GM23338 (cell line): ENCODE results near the gene UGCG. TPM values are rescaled to one million over a fixed set of nuclear protein-coding genes. Genes with fewer than 3 reads are reported as not detected.
A peak's percentile ranks its signal among the peaks of the same experiment; 100 is the strongest.

Experiments used
- ATAC-seq: fragments of 200-7000 bp; cut with Tn5 transposase; 3 replicates; pipeline ENCODE4 v1.9.1; 2020
- DNase-seq: peaks from one replicate; pipeline ENCODE4 v3.0.0-alpha.2; 2015; ENCODE audit warnings: low spot score
- H2AFZ ChIP-seq: fragments of 200-600 bp; sonication (generic); 2 replicates; pipeline ENCODE4 v1.8.0; 2016; ENCODE audit warnings: antibody characterized with exemption, mild to moderate bottlenecking, moderate library complexity
- H3F3A ChIP-seq: fragments of 200-600 bp; sonication (generic); replicated peaks from 2 replicates; pipeline ENCODE4 v1.8.0; 2017; ENCODE audit warnings: antibody characterized with exemption, mixed run types, low read depth
- H3K27ac ChIP-seq: fragments of 200-600 bp; sonication (generic); 2 replicates; pipeline ENCODE4 v1.6.1; 2016; ENCODE audit warnings: low read depth
- H3K27me3 ChIP-seq: fragments of 200-600 bp; sonication (generic); 2 replicates; pipeline ENCODE4 v1.8.0; 2016; ENCODE audit warnings: mild to moderate bottlenecking, mixed run types, moderate library complexity; ENCODE audit not compliant: insufficient read depth
- H3K36me3 ChIP-seq: fragments of 200-600 bp; sonication (generic); 2 replicates; pipeline ENCODE4 v1.8.0; 2016; ENCODE audit warnings: mild to moderate bottlenecking; ENCODE audit not compliant: insufficient read depth
- H3K4me1 ChIP-seq: fragments of 200-600 bp; sonication (generic); 2 replicates; pipeline ENCODE4 v1.8.0; 2016; ENCODE audit warnings: mild to moderate bottlenecking, moderate library complexity; ENCODE audit not compliant: insufficient read depth
- H3K4me2 ChIP-seq: fragments of 200-600 bp; sonication (generic); 2 replicates; pipeline ENCODE4 v1.7.1; 2017; ENCODE audit warnings: mixed run types
- H3K4me3 ChIP-seq: fragments of 200-600 bp; sonication (generic); 2 replicates; pipeline ENCODE4 v1.6.1; 2016; ENCODE audit warnings: mixed run types
- H3K79me2 ChIP-seq: fragments of 200-600 bp; sonication (generic); replicated peaks from 2 replicates; pipeline ENCODE4 v1.8.0; 2017; ENCODE audit warnings: mild to moderate bottlenecking; ENCODE audit not compliant: insufficient read depth
- H3K9me2 ChIP-seq: fragments of 200-600 bp; sonication (generic); 2 replicates; pipeline ENCODE4 v1.8.0; 2017; ENCODE audit not compliant: insufficient read depth
- H4K20me1 ChIP-seq: fragments of 200-600 bp; sonication (generic); replicated peaks from 2 replicates; pipeline ENCODE4 v1.8.0; 2017; ENCODE audit warnings: mild to moderate bottlenecking; ENCODE audit not compliant: insufficient read depth
- H3K27ac Mint-ChIP-seq: 2 replicates; pipeline ENCODE4 v1.8.0; 2020; ENCODE audit warnings: inconsistent platforms, mild to moderate bottlenecking, moderate library complexity, mixed read lengths
- H3K27me3 Mint-ChIP-seq: 3 replicates; pipeline ENCODE4 v1.8.0; 2022; ENCODE audit warnings: low read depth, mild to moderate bottlenecking, moderate library complexity, mixed read lengths, inconsistent platforms; ENCODE audit not compliant: insufficient read depth, poor library complexity
- H3K36me3 Mint-ChIP-seq: 3 replicates; pipeline ENCODE4 v1.8.0; 2021; ENCODE audit warnings: low read depth, mild to moderate bottlenecking, inconsistent platforms, moderate library complexity, mixed read lengths
- H3K4me1 Mint-ChIP-seq: 3 replicates; pipeline ENCODE4 v1.8.0; 2020; ENCODE audit warnings: mild to moderate bottlenecking, inconsistent platforms, mixed read lengths
- H3K4me3 Mint-ChIP-seq: 3 replicates; pipeline ENCODE4 v1.8.0; 2021; ENCODE audit warnings: moderate library complexity, mild to moderate bottlenecking, inconsistent platforms, mixed read lengths
- H3K9me3 Mint-ChIP-seq: 3 replicates; pipeline ENCODE4 v1.8.0; 2020; ENCODE audit warnings: moderate library complexity, mild to moderate bottlenecking, inconsistent platforms, mixed read lengths
- CREB1 ChIP-seq: fragments of 250-450 bp; sonication (Bioruptor Pico); IDR thresholded peaks from 2 replicates; pipeline ENCODE4 v1.5.0; 2020; ENCODE audit warnings: low read depth, mild to moderate bottlenecking, moderate library complexity
- EZH2 ChIP-seq: fragments of 200-600 bp; sonication (generic); IDR thresholded peaks from one replicate; pipeline ENCODE4 v1.8.0; 2017; ENCODE audit warnings: antibody characterized with exemption, mild to moderate bottlenecking, low read depth; ENCODE audit not compliant: unreplicated experiment
- EZH2phosphoT487 ChIP-seq: fragments of 200-600 bp; sonication (generic); IDR thresholded peaks from one replicate; pipeline ENCODE4 v1.8.1; 2018; ENCODE audit warnings: antibody characterized with exemption; ENCODE audit not compliant: unreplicated experiment
- JUNB ChIP-seq: IDR thresholded peaks from one replicate; pipeline ENCODE4 v1.6.1; 2016; ENCODE audit warnings: antibody characterized with exemption; ENCODE audit not compliant: unreplicated experiment
- POLR2AphosphoS5 ChIP-seq: IDR thresholded peaks from 2 replicates; pipeline ENCODE4 v1.6.1; 2016; ENCODE audit warnings: antibody characterized with exemption, low read depth
- STAT1 ChIP-seq: IDR thresholded peaks from one replicate; pipeline ENCODE4 v1.6.1; 2016; ENCODE audit warnings: antibody characterized with exemption; ENCODE audit not compliant: unreplicated experiment
- ZNF114 ChIP-seq: fragments of 250-450 bp; sonication (Bioruptor Pico); IDR thresholded peaks from 2 replicates; pipeline ENCODE4 v1.5.0; 2020; ENCODE audit warnings: mild to moderate bottlenecking, moderate library complexity
- polyA plus RNA-seq: library from polyadenylated mRNA; unstranded; fragments of >200 nt; fragmentation: Nextera tagmentation; extraction: Ambion mirVana; gene quantifications from 2 replicates; pipeline ENCODE4 v1.2.1, GENCODE V29; 2016
- total RNA-seq: library from RNA; depleted of rRNA; stranded (reverse); fragments of >200 nt; shearing (Covaris generic); gene quantifications from 2 replicates; pipeline ENCODE4 v1.2.3, GENCODE V29; 2014
- TF ChIP-seq, protein P1 (sequence below): fragments of 250-450 bp; sonication (Bioruptor Pico); IDR thresholded peaks from 2 replicates; pipeline ENCODE4 v1.5.0; 2020; ENCODE audit warnings: mild to moderate bottlenecking, moderate library complexity

UGCG gene
- total and polyA plus RNA-seq, 2 experiments from 2014 or later: 30.4 to 44.9 TPM

DNA sequence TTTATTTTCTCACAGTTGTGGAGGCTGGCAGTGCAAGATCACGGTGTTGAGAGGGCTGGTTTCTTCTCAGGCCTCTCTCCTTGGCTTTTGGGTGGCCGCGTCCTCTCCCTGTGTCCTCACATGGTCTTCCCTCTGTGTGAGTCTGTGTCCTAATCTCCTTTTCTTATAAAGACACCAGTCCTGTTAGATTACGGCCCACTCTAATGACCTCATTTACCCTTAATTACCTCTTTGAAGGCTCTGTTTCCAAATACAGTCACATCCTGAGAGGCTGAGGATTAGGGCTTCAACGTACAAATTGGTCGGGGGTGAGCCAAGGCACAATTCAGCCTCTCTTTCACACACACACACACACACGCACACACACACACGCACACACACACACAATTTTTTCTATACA is 73.0 kb downstream of the UGCG start (continued):
- TF ChIP-seq STAT1 (no peak), EZH2 (no peak), POLR2AphosphoS5 (no peak), ZNF114 (CRISPR knock-in tag) (no peak), EZH2phosphoT487 (no peak), JUNB (no peak)

DNA sequence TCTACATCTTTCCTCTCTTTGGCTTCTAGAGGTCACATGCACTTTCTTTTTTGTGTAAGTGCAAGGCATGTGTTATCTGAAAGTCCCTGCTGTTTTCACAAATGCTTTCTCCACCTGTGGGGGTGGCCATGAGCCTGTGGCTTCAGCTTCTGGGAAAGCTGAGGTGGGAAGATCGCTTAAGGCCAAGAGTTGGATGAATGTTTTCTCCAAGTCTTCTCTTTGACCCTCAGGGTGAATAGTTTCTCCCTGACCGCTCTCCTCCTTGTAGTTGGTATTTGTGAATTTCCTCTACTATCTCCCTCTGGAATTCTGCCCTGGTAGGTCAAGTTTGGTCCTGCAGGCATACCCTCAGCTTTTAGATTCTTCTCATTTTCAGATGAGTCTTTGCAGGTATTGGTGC is 74.2 kb downstream of the UGCG start:
- Histone ChIP-seq H3K9me2 (no peaks in the 10 kb centered on the region), H3K4me1 (0 out of 2 replicates have a peak, but pooled peaks cover 4% of the 10 kb centered on the region), H3K4me3 (no peak overlapping the region), H4K20me1 (no peaks in the 10 kb centered on the region), H3F3A (no peaks in the 10 kb centered on the region), H3K36me3 (no peaks in the 10 kb centered on the region), H3K27me3 (no peaks in the 10 kb centered on the region), H3K4me2 (no peak overlapping the region), H3K27ac (no peak overlapping the region), H3K79me2 (no peaks in the 10 kb centered on the region), H2AFZ (peak overlapping the region; percentile 72; the same call in 1 of the 2 replicates)
- DNase-seq (no peak), ATAC-seq (no peak)
- Mint-ChIP-seq H3K36me3 (no peaks in the 10 kb centered on the region), H3K27ac (no peak overlapping the region), H3K4me1 (peaks cover 6% of the 10 kb centered on the region; the same call in 2 of the 3 replicates), H3K4me3 (no peak overlapping the region), H3K27me3 (no peaks in the 10 kb centered on the region), H3K9me3 (no peaks in the 10 kb centered on the region)
- TF ChIP-seq, protein P1, sequence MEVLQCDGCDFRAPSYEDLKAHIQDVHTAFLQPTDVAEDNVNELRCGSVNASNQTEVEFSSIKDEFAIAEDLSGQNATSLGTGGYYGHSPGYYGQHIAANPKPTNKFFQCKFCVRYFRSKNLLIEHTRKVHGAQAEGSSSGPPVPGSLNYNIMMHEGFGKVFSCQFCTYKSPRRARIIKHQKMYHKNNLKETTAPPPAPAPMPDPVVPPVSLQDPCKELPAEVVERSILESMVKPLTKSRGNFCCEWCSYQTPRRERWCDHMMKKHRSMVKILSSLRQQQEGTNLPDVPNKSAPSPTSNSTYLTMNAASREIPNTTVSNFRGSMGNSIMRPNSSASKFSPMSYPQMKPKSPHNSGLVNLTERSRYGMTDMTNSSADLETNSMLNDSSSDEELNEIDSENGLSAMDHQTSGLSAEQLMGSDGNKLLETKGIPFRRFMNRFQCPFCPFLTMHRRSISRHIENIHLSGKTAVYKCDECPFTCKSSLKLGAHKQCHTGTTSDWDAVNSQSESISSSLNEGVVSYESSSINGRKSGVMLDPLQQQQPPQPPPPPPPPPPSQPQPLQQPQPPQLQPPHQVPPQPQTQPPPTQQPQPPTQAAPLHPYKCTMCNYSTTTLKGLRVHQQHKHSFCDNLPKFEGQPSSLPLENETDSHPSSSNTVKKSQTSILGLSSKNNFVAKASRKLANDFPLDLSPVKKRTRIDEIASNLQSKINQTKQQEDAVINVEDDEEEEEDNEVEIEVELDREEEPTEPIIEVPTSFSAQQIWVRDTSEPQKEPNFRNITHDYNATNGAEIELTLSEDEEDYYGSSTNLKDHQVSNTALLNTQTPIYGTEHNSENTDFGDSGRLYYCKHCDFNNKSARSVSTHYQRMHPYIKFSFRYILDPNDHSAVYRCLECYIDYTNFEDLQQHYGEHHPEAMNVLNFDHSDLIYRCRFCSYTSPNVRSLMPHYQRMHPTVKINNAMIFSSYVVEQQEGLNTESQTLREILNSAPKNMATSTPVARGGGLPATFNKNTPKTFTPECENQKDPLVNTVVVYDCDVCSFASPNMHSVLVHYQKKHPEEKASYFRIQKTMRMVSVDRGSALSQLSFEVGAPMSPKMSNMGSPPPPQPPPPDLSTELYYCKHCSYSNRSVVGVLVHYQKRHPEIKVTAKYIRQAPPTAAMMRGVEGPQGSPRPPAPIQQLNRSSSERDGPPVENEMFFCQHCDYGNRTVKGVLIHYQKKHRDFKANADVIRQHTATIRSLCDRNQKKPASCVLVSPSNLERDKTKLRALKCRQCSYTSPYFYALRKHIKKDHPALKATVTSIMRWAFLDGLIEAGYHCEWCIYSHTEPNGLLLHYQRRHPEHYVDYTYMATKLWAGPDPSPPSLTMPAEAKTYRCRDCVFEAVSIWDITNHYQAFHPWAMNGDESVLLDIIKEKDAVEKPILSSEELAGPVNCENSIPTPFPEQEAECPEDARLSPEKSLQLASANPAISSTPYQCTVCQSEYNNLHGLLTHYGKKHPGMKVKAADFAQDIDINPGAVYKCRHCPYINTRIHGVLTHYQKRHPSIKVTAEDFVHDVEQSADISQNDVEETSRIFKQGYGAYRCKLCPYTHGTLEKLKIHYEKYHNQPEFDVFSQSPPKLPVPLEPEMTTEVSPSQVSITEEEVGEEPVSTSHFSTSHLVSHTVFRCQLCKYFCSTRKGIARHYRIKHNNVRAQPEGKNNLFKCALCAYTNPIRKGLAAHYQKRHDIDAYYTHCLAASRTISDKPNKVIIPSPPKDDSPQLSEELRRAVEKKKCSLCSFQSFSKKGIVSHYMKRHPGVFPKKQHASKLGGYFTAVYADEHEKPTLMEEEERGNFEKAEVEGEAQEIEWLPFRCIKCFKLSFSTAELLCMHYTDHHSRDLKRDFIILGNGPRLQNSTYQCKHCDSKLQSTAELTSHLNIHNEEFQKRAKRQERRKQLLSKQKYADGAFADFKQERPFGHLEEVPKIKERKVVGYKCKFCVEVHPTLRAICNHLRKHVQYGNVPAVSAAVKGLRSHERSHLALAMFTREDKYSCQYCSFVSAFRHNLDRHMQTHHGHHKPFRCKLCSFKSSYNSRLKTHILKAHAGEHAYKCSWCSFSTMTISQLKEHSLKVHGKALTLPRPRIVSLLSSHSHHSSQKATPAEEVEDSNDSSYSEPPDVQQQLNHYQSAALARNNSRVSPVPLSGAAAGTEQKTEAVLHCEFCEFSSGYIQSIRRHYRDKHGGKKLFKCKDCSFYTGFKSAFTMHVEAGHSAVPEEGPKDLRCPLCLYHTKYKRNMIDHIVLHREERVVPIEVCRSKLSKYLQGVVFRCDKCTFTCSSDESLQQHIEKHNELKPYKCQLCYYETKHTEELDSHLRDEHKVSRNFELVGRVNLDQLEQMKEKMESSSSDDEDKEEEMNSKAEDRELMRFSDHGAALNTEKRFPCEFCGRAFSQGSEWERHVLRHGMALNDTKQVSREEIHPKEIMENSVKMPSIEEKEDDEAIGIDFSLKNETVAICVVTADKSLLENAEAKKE: no peak
- no peak for TF ChIP-seq CREB1 (CRISPR knock-in tag)
